ENCODE measurements around the gene PANX2. TPM values are rescaled to one million over a fixed set of nuclear protein-coding genes. Genes with fewer than 3 reads are reported as not detected.
A peak's percentile ranks its signal among the peaks of the same experiment; 100 is the strongest.

PANX2 gene
- total and polyA plus RNA-seq, 9 of the 15 experiments (the other 6 are each of a cell fraction or from before 2014, with no cell fraction given), result 0.01 to 3.9 (median 0.67) TPM; not detected in 1

DNA sequence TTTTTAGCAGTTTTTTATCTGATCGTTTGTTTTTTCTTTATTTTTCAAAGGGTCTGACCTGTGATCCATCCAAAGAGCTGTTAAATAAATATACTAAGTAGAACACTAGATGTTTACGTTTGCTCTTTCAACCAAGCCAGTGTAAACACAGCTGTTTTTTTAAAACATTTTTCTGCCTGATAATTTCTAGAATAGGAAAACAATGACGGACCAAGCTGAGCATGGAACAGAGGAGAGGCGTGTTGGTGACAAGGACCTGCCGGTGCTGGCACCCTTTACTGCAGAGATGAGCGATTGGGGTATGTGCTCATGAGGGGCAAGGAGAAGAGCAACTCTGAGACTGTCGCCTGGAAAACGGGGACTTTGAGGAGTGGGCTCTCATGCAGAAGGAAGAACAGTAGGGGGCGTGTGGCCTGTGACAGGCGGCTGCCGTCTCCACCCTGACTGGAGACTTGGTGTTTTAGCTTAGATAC, 28.6 kb upstream of the PANX2 start:
- 24% methylated on average over 10 of the region's 11 CpGs for WGBS (ENCODE audit: insufficient coverage, low coverage, missing lambda C conversion rate)
- intact Hi-C loops (cut with micrococcal nuclease), result loop anchor here (10.0 kb wide), 1 partner anchor 203 kb away; the partner anchor contains the start of gene PPP6R2
- peaks cover 14 to 22% of the 10 kb centered on the region in 2 experiments; a peak in 4 of 5 replicates for H3K4me1 ChIP-seq (replicated peaks in 1 of 2; ENCODE audit: control insufficient read depth in 2 of 2, insufficient read depth in 2 of 2, low read length in 2 of 2)
- TF ChIP-seq EP300 (IDR thresholded peaks at IDR 0.05; ENCODE audit: low read length) (no peak), L3MBTL2 (IDR thresholded peaks at IDR 0.05) (no peak), SLC30A9 (CRISPR knock-in tag; IDR thresholded peaks at IDR 0.05) (no peak), MCM5 (IDR thresholded peaks at IDR 0.05; ENCODE audit: low read depth) (no peak), PHF8 (IDR thresholded peaks at IDR 0.05; ENCODE audit: borderline replicate concordance, low read length) (no peak), ZNF282 (CRISPR knock-in tag; IDR thresholded peaks at IDR 0.05) (no peak), HDAC3 (IDR thresholded peaks at IDR 0.05; ENCODE audit: borderline replicate concordance, partially characterized antibody) (no peak), ARID1B (IDR thresholded peaks at IDR 0.05) (no peak), HMBOX1 (IDR thresholded peaks at IDR 0.05) (no peak), ERF (CRISPR knock-in tag; IDR thresholded peaks at IDR 0.05) (no peak), ZC3H8 (IDR thresholded peaks at IDR 0.05) (no peak)
- TF ChIP-seq, protein P1, sequence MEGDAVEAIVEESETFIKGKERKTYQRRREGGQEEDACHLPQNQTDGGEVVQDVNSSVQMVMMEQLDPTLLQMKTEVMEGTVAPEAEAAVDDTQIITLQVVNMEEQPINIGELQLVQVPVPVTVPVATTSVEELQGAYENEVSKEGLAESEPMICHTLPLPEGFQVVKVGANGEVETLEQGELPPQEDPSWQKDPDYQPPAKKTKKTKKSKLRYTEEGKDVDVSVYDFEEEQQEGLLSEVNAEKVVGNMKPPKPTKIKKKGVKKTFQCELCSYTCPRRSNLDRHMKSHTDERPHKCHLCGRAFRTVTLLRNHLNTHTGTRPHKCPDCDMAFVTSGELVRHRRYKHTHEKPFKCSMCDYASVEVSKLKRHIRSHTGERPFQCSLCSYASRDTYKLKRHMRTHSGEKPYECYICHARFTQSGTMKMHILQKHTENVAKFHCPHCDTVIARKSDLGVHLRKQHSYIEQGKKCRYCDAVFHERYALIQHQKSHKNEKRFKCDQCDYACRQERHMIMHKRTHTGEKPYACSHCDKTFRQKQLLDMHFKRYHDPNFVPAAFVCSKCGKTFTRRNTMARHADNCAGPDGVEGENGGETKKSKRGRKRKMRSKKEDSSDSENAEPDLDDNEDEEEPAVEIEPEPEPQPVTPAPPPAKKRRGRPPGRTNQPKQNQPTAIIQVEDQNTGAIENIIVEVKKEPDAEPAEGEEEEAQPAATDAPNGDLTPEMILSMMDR (IDR thresholded peaks at IDR 0.05 in 2 of 3, conservative IDR thresholded peaks at IDR 0.05 in 1 of 3; ENCODE audit: insufficient read depth in 2 of 3, low read depth in 1 of 3, low read length in 3 of 3), result peak in 2 of 3 experiments; percentile 18 to 26; a peak in 1 of 6 replicates
- TF ChIP-seq, protein P2, sequence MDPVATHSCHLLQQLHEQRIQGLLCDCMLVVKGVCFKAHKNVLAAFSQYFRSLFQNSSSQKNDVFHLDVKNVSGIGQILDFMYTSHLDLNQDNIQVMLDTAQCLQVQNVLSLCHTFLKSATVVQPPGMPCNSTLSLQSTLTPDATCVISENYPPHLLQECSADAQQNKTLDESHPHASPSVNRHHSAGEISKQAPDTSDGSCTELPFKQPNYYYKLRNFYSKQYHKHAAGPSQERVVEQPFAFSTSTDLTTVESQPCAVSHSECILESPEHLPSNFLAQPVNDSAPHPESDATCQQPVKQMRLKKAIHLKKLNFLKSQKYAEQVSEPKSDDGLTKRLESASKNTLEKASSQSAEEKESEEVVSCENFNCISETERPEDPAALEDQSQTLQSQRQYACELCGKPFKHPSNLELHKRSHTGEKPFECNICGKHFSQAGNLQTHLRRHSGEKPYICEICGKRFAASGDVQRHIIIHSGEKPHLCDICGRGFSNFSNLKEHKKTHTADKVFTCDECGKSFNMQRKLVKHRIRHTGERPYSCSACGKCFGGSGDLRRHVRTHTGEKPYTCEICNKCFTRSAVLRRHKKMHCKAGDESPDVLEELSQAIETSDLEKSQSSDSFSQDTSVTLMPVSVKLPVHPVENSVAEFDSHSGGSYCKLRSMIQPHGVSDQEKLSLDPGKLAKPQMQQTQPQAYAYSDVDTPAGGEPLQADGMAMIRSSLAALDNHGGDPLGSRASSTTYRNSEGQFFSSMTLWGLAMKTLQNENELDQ (CRISPR knock-in tag; IDR thresholded peaks at IDR 0.05; ENCODE audit: borderline replicate concordance), result no peak
- TF ChIP-seq, protein P3, sequence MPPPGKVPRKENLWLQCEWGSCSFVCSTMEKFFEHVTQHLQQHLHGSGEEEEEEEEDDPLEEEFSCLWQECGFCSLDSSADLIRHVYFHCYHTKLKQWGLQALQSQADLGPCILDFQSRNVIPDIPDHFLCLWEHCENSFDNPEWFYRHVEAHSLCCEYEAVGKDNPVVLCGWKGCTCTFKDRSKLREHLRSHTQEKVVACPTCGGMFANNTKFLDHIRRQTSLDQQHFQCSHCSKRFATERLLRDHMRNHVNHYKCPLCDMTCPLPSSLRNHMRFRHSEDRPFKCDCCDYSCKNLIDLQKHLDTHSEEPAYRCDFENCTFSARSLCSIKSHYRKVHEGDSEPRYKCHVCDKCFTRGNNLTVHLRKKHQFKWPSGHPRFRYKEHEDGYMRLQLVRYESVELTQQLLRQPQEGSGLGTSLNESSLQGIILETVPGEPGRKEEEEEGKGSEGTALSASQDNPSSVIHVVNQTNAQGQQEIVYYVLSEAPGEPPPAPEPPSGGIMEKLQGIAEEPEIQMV (tag; conservative IDR thresholded peaks at IDR 0.05; ENCODE audit: low read depth), result no peak
- TF ChIP-seq, protein P4, sequence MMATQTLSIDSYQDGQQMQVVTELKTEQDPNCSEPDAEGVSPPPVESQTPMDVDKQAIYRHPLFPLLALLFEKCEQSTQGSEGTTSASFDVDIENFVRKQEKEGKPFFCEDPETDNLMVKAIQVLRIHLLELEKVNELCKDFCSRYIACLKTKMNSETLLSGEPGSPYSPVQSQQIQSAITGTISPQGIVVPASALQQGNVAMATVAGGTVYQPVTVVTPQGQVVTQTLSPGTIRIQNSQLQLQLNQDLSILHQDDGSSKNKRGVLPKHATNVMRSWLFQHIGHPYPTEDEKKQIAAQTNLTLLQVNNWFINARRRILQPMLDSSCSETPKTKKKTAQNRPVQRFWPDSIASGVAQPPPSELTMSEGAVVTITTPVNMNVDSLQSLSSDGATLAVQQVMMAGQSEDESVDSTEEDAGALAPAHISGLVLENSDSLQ (IDR thresholded peaks at IDR 0.05), result 0 out of 2 replicates have a peak, but pooled peaks have one; percentile 18

More for the DNA sequence above, 28.6 kb upstream of the PANX2 start:
- H3K4me2 ChIP-seq (ENCODE audit: insufficient read depth, low read length), result no peak overlapping the region
- no peaks in the 10 kb centered on the region for H4K20me1 ChIP-seq (replicated peaks; ENCODE audit: control insufficient read depth, insufficient read depth, low read length)
- H2AFZ ChIP-seq (ENCODE audit: low read depth, low read length), result no peak overlapping the region
- H3K79me2 ChIP-seq (ENCODE audit: control insufficient read depth, insufficient read depth, low read length), result no peaks in the 10 kb centered on the region
- H3K9ac ChIP-seq (ENCODE audit: insufficient read depth in 1 of 2, low read depth in 2 of 2, low read length in 2 of 2), result no peak overlapping the region
- H3K36me3 ChIP-seq (ENCODE audit: control insufficient read depth, insufficient read depth, low read length), result no peaks in the 10 kb centered on the region
- H3K9me3 ChIP-seq (replicated peaks; ENCODE audit: control insufficient read depth, insufficient read depth, low read depth, low read length), result no peaks in the 10 kb centered on the region
- no TSS peak for BruUV-seq (replicated peaks)
- ChIA-PET POLR2A (interaction anchor here (0.6 to 1.3 kb wide), 4 partner anchors 10 to 175 kb away, joined by 3 to 4 read pairs (median 3); no protein-coding TSS in a partner anchor), CTCF (ENCODE audit: low intra/inter-chr PET ratio) (no interaction called here)
- ATAC-seq (no peak), FAIRE-seq (no peak), DNase-seq (ENCODE audit: extremely low read depth in 1 of 4, low spot score in 3 of 4) (peak in 1 of 4 experiments; percentile 14)
- H3K4me3 ChIP-seq, result no peak overlapping the region
- H3K9me1 ChIP-seq (ENCODE audit: control insufficient read depth, insufficient read depth, low read length), result no peaks in the 10 kb centered on the region
- no peaks in the 10 kb centered on the region for H3K27me3 ChIP-seq (ENCODE audit: control insufficient read depth in 2 of 2, insufficient read depth in 2 of 2, low read length in 2 of 2)
- no peak overlapping the region for H3K27ac ChIP-seq (ENCODE audit: extremely low read depth, low read depth, low read length)
- in situ Hi-C loops (cut with MboI), result loop anchor here (5.0 kb wide), 1 partner anchor 70 kb away; no protein-coding TSS in a partner anchor
